ENCODE data around the gene EXOG. TPM values are rescaled to one million over a fixed set of nuclear protein-coding genes. Genes with fewer than 3 reads are reported as not detected.

The EXOG gene
- total RNA-seq, 6 donors from 2014 or later = 10.0 to 34.6 (median 13.2) TPM

DNA sequence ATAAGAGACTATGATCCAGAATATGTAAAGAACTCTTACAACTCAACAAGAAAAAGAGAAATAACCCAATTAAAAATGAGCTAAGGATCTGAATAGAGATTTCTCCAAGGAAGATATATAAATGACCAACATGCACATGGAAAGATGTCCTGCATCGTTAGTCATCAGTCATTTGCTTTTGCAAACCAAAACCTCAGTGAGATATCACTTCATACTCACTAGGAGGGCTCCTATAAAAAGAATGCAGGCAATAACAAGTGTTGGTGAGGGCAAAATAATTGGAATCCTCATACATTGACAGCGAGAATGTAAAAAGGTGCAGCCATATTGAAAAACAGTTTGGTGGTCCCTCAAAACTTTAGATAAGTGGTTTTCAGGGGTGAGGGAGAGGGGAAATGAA, 56.9 kb downstream of the EXOG start:
- 89 to 91% methylated on average over 2 of the region's 2 CpGs for WGBS, 2 donors
- Histone ChIP-seq H3K9me3 (peaks cover 0 to 7% (median 0%) of the 10 kb centered on the region in 4 donors), H3K4me3 (no peak overlapping the region), H3K27ac (no peak overlapping the region), H3K4me1 (no peaks in the 10 kb centered on the region), H3K27me3 (no peaks in the 10 kb centered on the region), H3K36me3 (no peaks in the 10 kb centered on the region)
- no peak for DNase-seq
- TF ChIP-seq, protein P1, sequence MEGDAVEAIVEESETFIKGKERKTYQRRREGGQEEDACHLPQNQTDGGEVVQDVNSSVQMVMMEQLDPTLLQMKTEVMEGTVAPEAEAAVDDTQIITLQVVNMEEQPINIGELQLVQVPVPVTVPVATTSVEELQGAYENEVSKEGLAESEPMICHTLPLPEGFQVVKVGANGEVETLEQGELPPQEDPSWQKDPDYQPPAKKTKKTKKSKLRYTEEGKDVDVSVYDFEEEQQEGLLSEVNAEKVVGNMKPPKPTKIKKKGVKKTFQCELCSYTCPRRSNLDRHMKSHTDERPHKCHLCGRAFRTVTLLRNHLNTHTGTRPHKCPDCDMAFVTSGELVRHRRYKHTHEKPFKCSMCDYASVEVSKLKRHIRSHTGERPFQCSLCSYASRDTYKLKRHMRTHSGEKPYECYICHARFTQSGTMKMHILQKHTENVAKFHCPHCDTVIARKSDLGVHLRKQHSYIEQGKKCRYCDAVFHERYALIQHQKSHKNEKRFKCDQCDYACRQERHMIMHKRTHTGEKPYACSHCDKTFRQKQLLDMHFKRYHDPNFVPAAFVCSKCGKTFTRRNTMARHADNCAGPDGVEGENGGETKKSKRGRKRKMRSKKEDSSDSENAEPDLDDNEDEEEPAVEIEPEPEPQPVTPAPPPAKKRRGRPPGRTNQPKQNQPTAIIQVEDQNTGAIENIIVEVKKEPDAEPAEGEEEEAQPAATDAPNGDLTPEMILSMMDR (IDR thresholded peaks at IDR 0.05) = no peak
- TF ChIP-seq POLR2A (IDR thresholded peaks at IDR 0.05) (no peak), POLR2AphosphoS5 (IDR thresholded peaks at IDR 0.05) (no peak), EP300 (IDR thresholded peaks at IDR 0.05) (no peak)
- no peak for ATAC-seq (ENCODE audit: low FRiP score in 2 of 2)

DNA sequence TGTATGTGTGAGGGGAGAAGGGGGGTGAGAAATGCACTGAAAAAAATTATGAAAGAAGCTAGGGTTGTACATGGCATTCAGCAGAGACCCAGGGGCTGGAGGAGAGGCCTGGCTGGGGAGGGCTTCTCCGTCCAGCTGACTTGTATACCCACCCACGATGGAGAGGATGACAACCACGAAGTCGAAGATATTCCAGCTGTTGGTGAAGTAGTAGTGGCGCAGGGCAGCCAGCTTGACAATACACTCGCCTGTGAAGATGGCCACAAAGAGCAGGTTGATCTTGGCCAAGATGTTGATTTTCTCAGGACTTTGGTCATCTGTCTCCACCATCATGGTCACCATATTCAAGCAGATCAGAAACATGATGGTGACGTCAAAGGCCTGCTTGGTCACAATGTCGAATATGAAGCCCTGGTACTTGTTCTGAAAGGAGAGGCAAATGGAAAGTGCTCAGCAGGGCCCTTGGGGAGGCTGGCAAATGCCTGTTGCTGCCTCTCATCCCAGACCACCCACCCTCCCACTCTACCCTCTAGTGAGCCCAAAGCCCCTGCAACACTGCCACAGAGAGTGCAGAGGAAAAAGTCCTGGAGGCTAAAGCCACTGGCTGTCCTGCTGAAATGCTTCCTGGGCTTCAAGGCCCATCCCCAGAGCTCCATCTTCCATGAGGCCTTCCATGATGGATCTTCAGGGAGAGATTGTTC, 58.1 kb downstream of the EXOG start:
- H3K36me3 ChIP-seq = no peaks in the 10 kb centered on the region
- H3K9me3 ChIP-seq = peaks cover 0 to 7% (median 0%) of the 10 kb centered on the region in 4 donors
- no peak for ATAC-seq (ENCODE audit: low FRiP score in 2 of 2)
- no peaks in the 10 kb centered on the region for H3K4me1 ChIP-seq
- no peak overlapping the region for H3K4me3 ChIP-seq
- DNase-seq = no peak
- no peaks in the 10 kb centered on the region for H3K27me3 ChIP-seq
- no peak overlapping the region for H3K27ac ChIP-seq
- TF ChIP-seq POLR2A (IDR thresholded peaks at IDR 0.05) (no peak), EP300 (IDR thresholded peaks at IDR 0.05) (no peak), POLR2AphosphoS5 (IDR thresholded peaks at IDR 0.05) (no peak)
- TF ChIP-seq, protein P1 (IDR thresholded peaks at IDR 0.05) = no peak
- WGBS, 2 donors = 83 to 93% methylated on average over 8 of the region's 8 CpGs

DNA sequence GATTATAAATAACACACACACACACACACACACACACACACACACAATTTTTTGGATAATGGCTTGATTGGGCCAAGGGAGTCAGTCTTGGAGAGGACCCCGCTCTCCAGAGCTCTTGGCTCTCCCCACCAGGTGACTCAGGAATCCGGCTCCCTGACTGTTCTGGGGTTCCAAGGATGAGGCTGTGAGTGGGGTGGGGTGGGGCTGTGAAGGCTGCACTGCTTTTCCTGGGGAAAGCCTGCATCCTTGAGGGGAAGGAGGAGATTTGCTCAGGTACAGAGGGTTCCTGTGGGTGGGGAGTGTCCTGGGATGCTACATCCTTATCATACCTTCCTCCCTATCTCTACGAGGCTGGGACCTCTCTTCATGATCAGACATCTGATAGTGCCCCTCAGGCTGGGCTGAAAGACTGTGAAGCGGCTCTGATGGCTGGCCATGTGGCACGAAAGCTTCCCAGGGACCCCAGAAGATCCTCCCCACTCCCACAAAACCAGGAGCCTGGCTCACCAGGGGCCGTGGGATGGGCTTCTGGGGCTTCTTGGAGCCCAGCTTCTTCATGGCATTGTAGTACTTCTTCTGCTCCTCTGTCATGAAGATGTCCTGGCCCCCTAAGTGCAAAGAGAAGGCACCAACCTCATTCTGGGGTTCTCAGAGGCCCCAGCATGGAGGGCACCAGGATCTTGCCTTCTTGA, 59.2 kb downstream of the EXOG start:
- WGBS, 2 donors = 73 to 86% methylated on average over 3 to 6 of the region's 6 CpGs
- Histone ChIP-seq H3K27ac (no peak overlapping the region), H3K27me3 (no peaks in the 10 kb centered on the region), H3K4me1 (no peaks in the 10 kb centered on the region), H3K9me3 (peaks cover 0 to 7% (median 0%) of the 10 kb centered on the region in 4 donors), H3K4me3 (no peak overlapping the region), H3K36me3 (no peaks in the 10 kb centered on the region)
- TF ChIP-seq, protein P1 (IDR thresholded peaks at IDR 0.05) = no peak
- no peak for TF ChIP-seq EP300 (IDR thresholded peaks at IDR 0.05)
- peak in 1 of 2 donors; percentile 2 for DNase-seq
- no peak for ATAC-seq (ENCODE audit: low FRiP score in 2 of 2)

DNA sequence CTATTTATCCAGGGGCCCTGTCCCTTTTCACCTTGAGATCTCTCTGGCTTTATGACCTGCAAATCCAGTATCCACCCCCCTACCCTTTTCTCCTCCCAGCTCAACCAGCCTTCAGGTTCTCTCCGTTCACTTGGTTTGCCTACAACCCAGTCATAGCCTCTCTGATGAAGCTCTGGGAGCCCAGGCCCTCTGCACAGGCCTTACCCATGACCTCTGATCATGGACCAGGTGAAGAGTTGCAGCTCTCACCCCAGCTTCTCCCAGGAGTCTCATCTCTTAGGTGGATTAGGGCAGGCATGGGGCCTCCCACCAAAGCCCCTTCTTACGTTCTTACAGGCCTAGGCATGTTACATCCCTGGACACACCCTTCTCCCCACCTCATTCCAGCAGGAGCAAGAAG, 59.8 kb downstream of the EXOG start:
- Histone ChIP-seq H3K4me3 (no peak overlapping the region), H3K27me3 (no peaks in the 10 kb centered on the region), H3K36me3 (no peaks in the 10 kb centered on the region), H3K4me1 (no peaks in the 10 kb centered on the region), H3K9me3 (peaks cover 0 to 7% (median 0%) of the 10 kb centered on the region in 4 donors), H3K27ac (no peak overlapping the region)
- TF ChIP-seq POLR2A (IDR thresholded peaks at IDR 0.05) = no peak
- TF ChIP-seq POLR2AphosphoS5 (IDR thresholded peaks at IDR 0.05) = no peak
- TF ChIP-seq EP300 (IDR thresholded peaks at IDR 0.05) = no peak
- TF ChIP-seq, protein P1 (IDR thresholded peaks at IDR 0.05) = no peak
- ATAC-seq (ENCODE audit: low FRiP score in 2 of 2) (no peak), DNase-seq (peak in 1 of 2 donors; percentile 1)
- WGBS, 2 donors = 83 to 93% methylated on average over 2 of the region's 2 CpGs

Data from upper lobe of left lung (tissue), 6 donors.